T-helper 17 cell (primary cell): Measurements from ENCODE around the gene SFTPB. TPM values are rescaled to one million over a fixed set of nuclear protein-coding genes. Genes with fewer than 3 reads are reported as not detected.
A peak's percentile ranks its signal among the peaks of the same experiment; 100 is the strongest.
"Not testable (repeated sequence)": the region's sequence is repeated elsewhere in the genome, so short reads cannot be mapped to it uniquely, and the experiment has no call there.

ENCODE experiments used
- ATAC-seq: fragments of 150-1000 bp; cut with Tn5 transposase; 2 replicates; pipeline ENCODE4 v1.10.0; 2021; ENCODE audit warnings: mild to moderate bottlenecking, moderate library complexity
- DNase-seq, 3 donors: peaks; one replicate each; pipeline versions ENCODE4 v3.0.0 to v3.0.0-alpha.2; 2020 to 2021
- H3K9me3 ChIP-seq: one replicate; pipeline ENCODE4 v1.7.0; 2013; ENCODE audit warnings: low read length, mild to moderate bottlenecking; ENCODE audit not compliant: control insufficient read depth, poor library complexity, severe bottlenecking
- H3K27ac Mint-ChIP-seq: one replicate; pipeline ENCODE4 v1.8.0; 2022; ENCODE audit warnings: mild to moderate bottlenecking, moderate library complexity, mixed read lengths
- H3K27me3 Mint-ChIP-seq: one replicate; pipeline ENCODE4 v1.8.0; 2022; ENCODE audit warnings: mixed read lengths
- H3K36me3 Mint-ChIP-seq: one replicate; pipeline ENCODE4 v1.8.0; 2022; ENCODE audit warnings: low read depth, mixed read lengths
- H3K4me1 Mint-ChIP-seq: one replicate; pipeline ENCODE4 v1.8.0; 2022; ENCODE audit warnings: mild to moderate bottlenecking, mixed read lengths
- H3K4me3 Mint-ChIP-seq: one replicate; pipeline ENCODE4 v1.8.0; 2022; ENCODE audit warnings: mild to moderate bottlenecking, moderate library complexity, mixed read lengths
- total RNA-seq, 4 donors: library from RNA in 2 of 4; stranded (reverse) in 2 of 4; gene quantifications; one replicate each; pipeline ENCODE4 v1.2.3 and lab custom pipeline; 2022 to 2026

Gene SFTPB
- total RNA-seq, 2 donors from 2014 or later: not detected

- DNase-seq: no peak
- Mint-ChIP-seq H3K4me1 (peaks cover 15% of the 10 kb centered on the region), H3K36me3 (peaks cover 10% of the 10 kb centered on the region), H3K27ac (no peak overlapping the region), H3K27me3 (no peaks in the 10 kb centered on the region), H3K4me3 (no peak overlapping the region)
- no peak for ATAC-seq
- H3K9me3 ChIP-seq: no peaks in the 10 kb centered on the region
Measured at GRCh38 chr2:85621338-85621737, 46.7 kb downstream of the SFTPB start.

DNA sequence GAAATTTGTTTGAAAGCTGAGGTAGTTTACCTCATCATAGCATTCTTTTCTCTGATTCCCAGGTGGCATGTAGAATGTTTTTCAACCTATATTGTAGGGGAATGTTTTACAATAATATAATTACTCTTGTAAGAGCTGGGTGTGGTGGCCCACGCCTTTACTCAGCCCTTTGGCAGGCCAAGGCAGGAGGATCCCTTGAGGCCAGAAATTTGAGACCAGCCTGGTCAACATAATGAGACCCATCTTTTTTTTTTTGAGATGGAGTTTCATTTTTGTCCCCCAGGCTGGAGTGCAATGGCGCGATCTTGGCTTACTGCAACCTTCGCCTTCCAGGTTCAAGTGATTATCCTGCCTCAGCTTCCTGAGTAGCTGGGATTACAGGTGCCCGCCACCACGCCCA lies 48.4 kb downstream of the SFTPB start:
- H3K4me1 Mint-ChIP-seq: peaks cover 19% of the 10 kb centered on the region
- H3K27me3 Mint-ChIP-seq: no peaks in the 10 kb centered on the region
- H3K9me3 ChIP-seq: no peaks in the 10 kb centered on the region
- DNase-seq (no peak), ATAC-seq (no peak)
- peaks cover 5% of the 10 kb centered on the region for H3K36me3 Mint-ChIP-seq
- no peak overlapping the region for H3K4me3 Mint-ChIP-seq
- no peak overlapping the region for H3K27ac Mint-ChIP-seq

DNA sequence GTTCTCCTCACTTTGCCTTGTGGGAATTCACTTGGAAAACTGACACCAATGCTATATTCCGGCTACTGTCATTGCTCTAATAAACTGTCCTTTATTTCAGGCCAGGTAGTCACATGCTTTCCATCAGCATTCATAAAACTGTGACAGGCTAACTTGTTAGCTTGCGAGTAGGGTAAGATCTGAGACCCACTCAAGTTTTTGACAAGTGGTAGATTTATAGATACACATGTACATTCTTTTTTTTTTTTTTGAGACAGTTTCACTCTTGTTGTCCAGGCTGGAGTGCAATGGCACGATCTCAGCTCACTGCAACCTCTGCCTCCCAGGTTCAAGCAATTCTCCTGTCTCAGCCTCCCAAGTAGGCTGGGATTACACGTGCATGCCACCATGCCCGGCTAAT lies 50.3 kb downstream of the SFTPB start:
- ATAC-seq, H3K9me3 ChIP-seq, H3K36me3 Mint-ChIP-seq, DNase-seq, H3K27me3 Mint-ChIP-seq: not testable (repeated sequence)
- H3K27ac Mint-ChIP-seq: peak overlapping the region; percentile 95
- H3K4me1 Mint-ChIP-seq: peaks cover 16% of the 10 kb centered on the region
- H3K4me3 Mint-ChIP-seq: peak overlapping the region; percentile 99

DNA sequence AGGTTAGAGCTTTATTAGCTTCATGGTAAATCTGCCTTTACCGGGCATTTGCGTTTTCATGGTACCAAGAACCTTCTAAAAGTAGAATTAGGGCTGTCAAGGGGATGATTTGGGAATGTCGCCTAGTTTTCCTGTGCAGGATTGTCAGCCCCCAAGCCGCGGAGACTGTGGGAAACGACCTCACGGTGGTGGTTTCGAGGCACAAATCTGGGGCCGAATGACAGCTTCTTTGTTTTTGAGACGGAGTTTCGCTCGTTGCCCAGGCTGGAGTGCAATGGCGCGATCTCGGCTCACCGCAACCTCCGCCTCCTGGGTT lies 52.6 kb downstream of the SFTPB start:
- Mint-ChIP-seq H3K27me3 (no peaks in the 10 kb centered on the region), H3K4me1 (peaks cover 17% of the 10 kb centered on the region), H3K4me3 (no peak overlapping the region), H3K36me3 (peaks cover 2% of the 10 kb centered on the region), H3K27ac (peak overlapping the region; percentile 95)
- DNase-seq (no peak), ATAC-seq (no peak)
- no peaks in the 10 kb centered on the region for H3K9me3 ChIP-seq

GRCh38 chr2:85614757-85615156 lies 53.2 kb downstream of the SFTPB start:
- H3K4me1 Mint-ChIP-seq: peaks cover 22% of the 10 kb centered on the region
- not testable (repeated sequence) for ATAC-seq, H3K27ac Mint-ChIP-seq, H3K4me3 Mint-ChIP-seq, H3K36me3 Mint-ChIP-seq, H3K9me3 ChIP-seq, DNase-seq, H3K27me3 Mint-ChIP-seq

DNA sequence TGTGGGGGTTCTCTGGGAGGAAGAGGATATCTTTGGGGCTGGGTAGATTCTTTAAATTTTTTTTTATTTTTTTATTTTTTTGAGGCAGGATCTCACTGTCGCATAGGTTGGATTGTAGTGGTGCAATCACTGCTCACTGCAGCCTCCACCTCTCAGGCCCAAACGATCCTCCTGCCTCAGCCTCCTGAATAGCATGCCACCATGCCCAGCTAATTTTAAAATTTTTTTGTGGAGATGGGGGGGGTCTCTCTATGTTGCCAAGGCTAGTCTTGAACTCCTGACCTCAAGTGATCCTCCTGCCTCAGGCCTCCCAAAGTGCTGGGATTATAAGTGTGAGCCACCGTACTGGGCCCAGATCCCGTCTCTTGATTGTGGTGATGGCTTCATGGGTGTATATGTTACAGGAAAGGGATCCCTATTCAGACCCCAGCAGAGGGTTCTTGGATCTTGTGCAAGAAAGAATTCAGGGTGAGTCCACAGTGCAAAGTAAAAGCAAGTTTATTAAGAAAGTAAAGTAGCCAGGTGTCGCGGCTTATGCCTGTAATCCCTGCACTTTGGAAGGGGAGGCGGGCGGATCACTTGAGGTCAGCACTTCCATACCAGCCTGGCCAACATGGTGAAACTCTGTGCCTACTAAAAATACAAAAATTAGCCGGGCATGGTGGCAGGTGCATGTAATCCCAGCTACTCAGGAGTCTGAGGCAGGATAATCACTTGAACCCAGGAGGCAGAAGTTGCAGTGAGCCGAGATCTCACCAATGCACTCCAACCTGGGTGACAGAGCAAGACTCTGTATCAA lies 54.1 kb downstream of the SFTPB start:
- ATAC-seq (no peak), DNase-seq (no peak)
- Mint-ChIP-seq H3K27me3 (no peaks in the 10 kb centered on the region), H3K27ac (no peak overlapping the region), H3K4me1 (peaks cover 23% of the 10 kb centered on the region), H3K36me3 (no peaks in the 10 kb centered on the region), H3K4me3 (no peak overlapping the region)
- no peaks in the 10 kb centered on the region for H3K9me3 ChIP-seq

GRCh38 chr2:85611705-85612587 lies 56.1 kb downstream of the SFTPB start, which contains the start of gene C2orf68:
TSS of gene C2orf68 (minus strand) at chr2:85612066. CDS start at chr2:85611984, 82 bp downstream.
- no peaks in the 10 kb centered on the region for H3K36me3 Mint-ChIP-seq
- peaks cover 23% of the 10 kb centered on the region for H3K4me1 Mint-ChIP-seq

DNA sequence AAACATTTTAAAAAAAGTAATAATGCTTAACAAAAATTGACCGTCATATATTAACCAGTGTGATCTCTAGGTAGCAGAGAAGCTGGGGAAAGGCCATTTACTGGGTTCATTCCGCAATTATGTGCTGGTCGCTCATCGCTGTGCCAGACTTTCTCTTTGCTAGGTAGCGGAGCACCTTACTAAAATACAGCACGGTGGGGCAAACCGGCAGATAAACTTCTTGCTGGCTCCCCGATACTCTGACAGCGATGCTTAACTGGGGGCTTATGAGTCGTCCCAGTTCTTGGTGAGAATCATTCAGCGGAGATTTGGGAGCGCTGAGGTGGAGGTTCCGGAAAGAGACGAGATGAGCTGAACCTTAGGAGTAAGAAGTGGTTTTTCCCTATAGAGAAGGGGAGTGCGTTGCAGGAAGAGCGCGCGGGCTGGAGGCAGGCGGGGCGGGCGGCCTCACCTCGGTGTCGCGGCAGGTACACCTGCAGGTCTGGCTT lies 56.7 kb downstream of the SFTPB start:
- Mint-ChIP-seq H3K4me1 (peaks cover 24% of the 10 kb centered on the region), H3K4me3 (peak overlapping the region; percentile 96), H3K27ac (peak overlapping the region; percentile 90), H3K36me3 (no peaks in the 10 kb centered on the region), H3K27me3 (no peaks in the 10 kb centered on the region)
- DNase-seq (no peak), ATAC-seq (peak; percentile 17)
- H3K9me3 ChIP-seq: no peaks in the 10 kb centered on the region

More at GRCh38 chr2:85611705-85612587, 56.1 kb downstream of the SFTPB start, which contains the start of gene C2orf68:
- peak; percentile 66 to 74 (median 70) for DNase-seq
- Mint-ChIP-seq H3K27ac (peak within 1 kb of the TSS; percentile 90), H3K4me3 (peak within 1 kb of the TSS; percentile 96), H3K27me3 (no peaks in the 10 kb centered on the region)
- ATAC-seq: peak; percentile 67
- no peaks in the 10 kb centered on the region for H3K9me3 ChIP-seq

Other genes with a start within 250 kb of the SFTPB start
- under 1 TPM; 0.26 to 0.40 TPM for gene SH2D6, start 249.5 kb downstream of the SFTPB start, total RNA-seq
- 100 to 1,000 TPM in 1 of 2 donors, 10 to 100 TPM in 1; 98.6 to 110 TPM for gene MAT2A, start 129.0 kb downstream of the SFTPB start, total RNA-seq
- 10 to 100 TPM; 15.6 to 17.8 TPM for gene GGCX, start 106.7 kb downstream of the SFTPB start, total RNA-seq
- gene VAMP8, start 90.6 kb downstream of the SFTPB start, total RNA-seq: 100 to 1,000 TPM in 1 of 2 donors, 10 to 100 TPM in 1; 82.3 to 104 TPM
- gene VAMP5, start 83.8 kb downstream of the SFTPB start, total RNA-seq: 10 to 100 TPM; 38.2 to 39.5 TPM
- 10 to 100 TPM; 42.8 to 43.3 TPM for gene RNF181, start 72.5 kb downstream of the SFTPB start, total RNA-seq
- gene TMEM150A, start 65.5 kb downstream of the SFTPB start, total RNA-seq: 1 to 10 TPM; 6.4 to 7.7 TPM
- 10 to 100 TPM; 31.2 to 37.3 TPM for gene C2orf68, start 56.1 kb downstream of the SFTPB start, total RNA-seq
- gene USP39, start 52.0 kb downstream of the SFTPB start, total RNA-seq: 10 to 100 TPM; 46.4 to 54.8 TPM
- gene GNLY, start 26.2 kb upstream of the SFTPB start, total RNA-seq: 10 to 100 TPM in 1 of 2 donors, 1 to 10 TPM in 1; 9.9 to 14.8 TPM
- not detected for gene ATOH8, start 85.8 kb upstream of the SFTPB start, total RNA-seq
- 10 to 100 TPM; 26.6 to 34.3 TPM for gene ST3GAL5, start 220.8 kb upstream of the SFTPB start, total RNA-seq